GM12878 (cell line): ENCODE measurements around the gene RRBP1. TPM values are rescaled to one million over a fixed set of nuclear protein-coding genes. Genes with fewer than 3 reads are reported as not detected.

Source experiments
- ATAC-seq: fragments of 200-7000 bp; cut with Tn5 transposase; 3 replicates; pipeline ENCODE4 v1.9.1; 2020; ENCODE audit warnings: mild to moderate bottlenecking, moderate library complexity
- BruUV-seq: library from RNA; stranded (reverse); fragments of 400-500 nt; replicated peaks from 2 replicates; lab custom pipeline; 2021; lab: Mats Ljungman, UMichigan
- CTCF ChIA-PET: fragments of 300-600 bp; sonication (Branson Sonifier 250); formaldehyde crosslinking; extraction: SDS; loops from one replicate; lab custom pipeline; 2021; ENCODE audit warnings: inconsistent platforms; lab: Yijun Ruan, JAX
- POLR2A ChIA-PET: fragments of 350-600 bp; formaldehyde crosslinking; extraction: SDS; loops from one replicate; lab custom pipeline; 2021; ENCODE audit warnings: inconsistent platforms; lab: Charles Lee
- RAD21 ChIA-PET: fragments of 300-600 bp; sonication (Branson Sonifier 250); formaldehyde crosslinking; loops from one replicate; lab custom pipeline; 2023; ENCODE audit warnings: antibody characterized with exemption; ENCODE audit not compliant: unreplicated experiment; lab: Charles Lee
- SMC1A ChIA-PET: fragments of 300-600 bp; sonication (Branson Sonifier 250); formaldehyde crosslinking; loops from one replicate; lab custom pipeline; 2023; ENCODE audit not compliant: unreplicated experiment, uncharacterized antibody; lab: Charles Lee
- DNase-seq: peaks from one replicate; pipeline ENCODE4 v3.0.0-alpha.2; 2011; ENCODE audit warnings: low read depth, low spot score
- FAIRE-seq: peaks from 3 replicates; lab custom pipeline; 2011; peaks lifted over from hg19 to GRCh38; lab: Jason Lieb, UNC
- H2AFZ ChIP-seq: 2 replicates; pipeline ENCODE4 v1.6.0; 2011; ENCODE audit warnings: low read depth, low read length, control low read depth; ENCODE audit not compliant: control insufficient read depth
- H3K27ac ChIP-seq: 2 replicates; pipeline ENCODE4 v1.5.1; 2011; ENCODE audit warnings: control low read depth; ENCODE audit not compliant: control insufficient read depth, insufficient read depth
- H3K27me3 ChIP-seq, 2 experiments: replicated peaks in 1 of 2; 2 replicates each; pipeline versions ENCODE4 v1.6.0 to v1.6.1; 2011; ENCODE audit warnings: low read length in 1 of 2; ENCODE audit not compliant: control insufficient read depth in 2 of 2, insufficient read depth in 2 of 2
- H3K36me3 ChIP-seq, 2 experiments: 2 replicates each; pipeline ENCODE4 v1.5.1; 2011; ENCODE audit warnings: low read length in 1 of 2; ENCODE audit not compliant: control insufficient read depth in 2 of 2, insufficient read depth in 2 of 2
- H3K4me1 ChIP-seq: 2 replicates; pipeline ENCODE4 v1.6.1; 2011; ENCODE audit warnings: mild to moderate bottlenecking, low read length, moderate library complexity, mixed read lengths; ENCODE audit not compliant: control insufficient read depth, insufficient read depth
- H3K4me2 ChIP-seq: 2 replicates; pipeline ENCODE4 v1.6.0; 2011; ENCODE audit warnings: control low read depth; ENCODE audit not compliant: control insufficient read depth, insufficient read depth
- H3K4me3 ChIP-seq: fragments of 200-600 bp; sonication (generic); 2 replicates; pipeline ENCODE4 v1.5.1; 2016
- H3K79me2 ChIP-seq: 2 replicates; pipeline ENCODE4 v1.6.0; 2011; ENCODE audit warnings: low read length; ENCODE audit not compliant: control insufficient read depth, insufficient read depth
- H3K9ac ChIP-seq: 2 replicates; pipeline ENCODE4 v1.8.0; 2011; ENCODE audit warnings: low read length, control low read depth, mixed read lengths; ENCODE audit not compliant: control insufficient read depth, insufficient read depth
- H3K9me3 ChIP-seq: replicated peaks from 3 replicates; pipeline ENCODE4 v1.5.1; 2011; ENCODE audit warnings: mild to moderate bottlenecking, low read length; ENCODE audit not compliant: control insufficient read depth, insufficient read depth
- H4K20me1 ChIP-seq: 2 replicates; pipeline ENCODE4 v1.6.0; 2011; ENCODE audit not compliant: control insufficient read depth, insufficient read depth
- BHLHE40 ChIP-seq, 2 experiments: fragments of 450-650 bp in 1 of 2; IDR thresholded peaks; 2 replicates each; pipeline ENCODE4 v1.6.1; 2011 to 2017; ENCODE audit warnings: low read depth in 2 of 2, borderline replicate concordance in 1 of 2, improper control_type of control experiment in 1 of 2, low read length in 1 of 2, mild to moderate bottlenecking in 1 of 2
- E4F1 ChIP-seq: fragments of 450-650 bp; IDR thresholded peaks from 2 replicates; pipeline ENCODE4 v1.6.1; 2018; ENCODE audit warnings: borderline replicate concordance, mild to moderate bottlenecking; ENCODE audit not compliant: partially characterized antibody
- ELK1 ChIP-seq: IDR thresholded peaks from 2 replicates; pipeline ENCODE4 v1.6.1; 2012; ENCODE audit warnings: low read depth, low read length, improper control_type of control experiment
- IRF5 ChIP-seq: fragments of 450-650 bp; IDR thresholded peaks from 2 replicates; pipeline ENCODE4 v1.6.1; 2017; ENCODE audit warnings: borderline replicate concordance
- LARP7 ChIP-seq: fragments of 450-650 bp; IDR thresholded peaks from 2 replicates; pipeline ENCODE4 v1.6.1; 2017; ENCODE audit warnings: mild to moderate bottlenecking
- NFXL1 ChIP-seq: fragments of 450-650 bp; IDR thresholded peaks from 2 replicates; pipeline ENCODE4 v1.6.1; 2017; ENCODE audit warnings: antibody characterized with exemption, mild to moderate bottlenecking, borderline replicate concordance
- NFYA ChIP-seq: IDR thresholded peaks from 2 replicates; pipeline ENCODE4 v1.6.1; 2011; ENCODE audit warnings: low read depth, mild to moderate bottlenecking, low read length, improper control_type of control experiment, borderline replicate concordance
- NR2C1 ChIP-seq: fragments of 450-650 bp; IDR thresholded peaks from 2 replicates; pipeline ENCODE4 v1.6.1; 2017; ENCODE audit warnings: antibody characterized with exemption, mild to moderate bottlenecking, moderate library complexity
- PML ChIP-seq: IDR thresholded peaks from 2 replicates; pipeline ENCODE4 v1.6.1; 2012; ENCODE audit warnings: low read length, inconsistent platforms
- RB1 ChIP-seq: fragments of 450-650 bp; formaldehyde crosslinking; IDR thresholded peaks from 2 replicates; pipeline ENCODE4 v1.6.1; 2017; ENCODE audit warnings: mild to moderate bottlenecking, borderline replicate concordance
- SIN3A ChIP-seq: IDR thresholded peaks from 2 replicates; pipeline ENCODE4 v1.6.1; 2012; ENCODE audit warnings: low read depth, low read length, improper control_type of control experiment
- SKIL ChIP-seq: fragments of 450-650 bp; IDR thresholded peaks from 2 replicates; pipeline ENCODE4 v1.6.1; 2017; ENCODE audit warnings: mild to moderate bottlenecking, low read depth, inconsistent platforms; ENCODE audit not compliant: poor library complexity, severe bottlenecking
- SP1 ChIP-seq: IDR thresholded peaks from one replicate; pipeline ENCODE4 v1.6.1; 2011; ENCODE audit warnings: low read depth, low read length
- SPI1 ChIP-seq: IDR thresholded peaks from 2 replicates; pipeline ENCODE4 v1.6.1; 2011; ENCODE audit warnings: low read depth, mild to moderate bottlenecking, low read length, moderate library complexity, borderline replicate concordance; ENCODE audit not compliant: insufficient read depth
- STAT3 ChIP-seq: IDR thresholded peaks from 2 replicates; pipeline ENCODE4 v1.6.1; 2011; ENCODE audit warnings: low read depth, low read length, improper control_type of control experiment
- TCF12 ChIP-seq: IDR thresholded peaks from 2 replicates; pipeline ENCODE4 v1.6.1; 2011; ENCODE audit warnings: low read depth, mild to moderate bottlenecking, low read length
- WGBS: methylation state at CpG from one replicate; pipeline ENCODE4 v1.1.6; 2016; ENCODE audit warnings: low lambda C conversion rate; ENCODE audit not compliant: insufficient replicate concordance, insufficient coverage; ENCODE audit errors: missing lambda C conversion rate; 5-methylcytosine and 5-hydroxymethylcytosine counted together
- in situ Hi-C: fragments of 300-500 bp; cut with MboI; formaldehyde crosslinking; loops from 9 replicates; pipeline ENCODE4 v1.14.3; 2018; ENCODE audit warnings: mixed read lengths
- intact Hi-C: fragments of 100-400 bp; cut with micrococcal nuclease; formaldehyde crosslinking; loops from one replicate; pipeline ENCODE4 v1.14.2; 2022; ENCODE audit not compliant: unreplicated experiment
- polyA plus RNA-seq, 11 experiments: library from polyadenylated mRNA; depleted of rRNA in 4 of 11; unstranded in 6 of 11; stranded (reverse) in 5 of 11; fragments of >200 nt; fragmentation: Nextera tagmentation in 4 of 11; fragmentation: Illumina TruSeq in 1 of 11; extraction: Ambion mirVana in 4 of 11; extraction: Trizol in 1 of 11; gene quantifications; 1 replicate in 1 of 11; 2 replicates in 10 of 11; pipeline versions ENCODE4 v1.2.1 to v1.2.3, GENCODE V29; 2011 to 2016; ENCODE audit warnings: inconsistent platforms in 2 of 11, missing spikeins in 2 of 11, low read depth in 1 of 11
- total RNA-seq, 4 experiments: library from RNA; depleted of rRNA in 3 of 4; stranded (reverse); fragments of >200 nt in 3 of 4; fragmentation: Illumina TruSeq in 1 of 4; extraction: Trizol in 1 of 4; gene quantifications; 2 replicates each; pipeline versions ENCODE4 v1.2.1 to v1.2.3, GENCODE V29; 2013 to 2021

RRBP1 gene
- total and polyA plus RNA-seq, 10 of the 15 experiments (the other 5 are each of a cell fraction or from before 2014, with no cell fraction given), result 1.2 to 57.4 (median 24.6) TPM

GRCh38 chr20:17608701-17609497 lies 73.1 kb downstream of the RRBP1 start:
- no peak overlapping the region for H3K27ac ChIP-seq
- no peaks in the 10 kb centered on the region; a peak in 2 of 4 replicates for H3K36me3 ChIP-seq
- no peak overlapping the region for H3K4me3 ChIP-seq
- H3K4me1 ChIP-seq, result no peaks in the 10 kb centered on the region
- ATAC-seq (no peak), FAIRE-seq (no peak), DNase-seq (no peak)
- H4K20me1 ChIP-seq, result no peaks in the 10 kb centered on the region
- ChIA-PET RAD21 (interaction anchor here (1.9 kb wide), 1 partner anchor 38 kb away, joined by 5 read pairs; the partner anchor contains the start of gene DSTN), CTCF (interaction anchor here (0.6 to 2.2 kb wide), 2 partner anchors 10 to 14 kb away, joined by 3 to 6 read pairs; no protein-coding TSS in a partner anchor), SMC1A (no interaction called here), POLR2A (no interaction called here)
- intact Hi-C loops, result no loop called here
- H2AFZ ChIP-seq, result no peak overlapping the region
- no peak for TF ChIP-seq NFXL1
- no peak for TF ChIP-seq RB1
- no peak for TF ChIP-seq BHLHE40 (IDR thresholded peaks at IDR 0.05; ENCODE audit: borderline replicate concordance in 1 of 2, low read depth in 2 of 2, low read length in 1 of 2)
- no peak for TF ChIP-seq SKIL
- no peak for TF ChIP-seq E4F1
- no peak for TF ChIP-seq SIN3A
- no peak for TF ChIP-seq TCF12
- no peak for TF ChIP-seq ELK1
- TF ChIP-seq STAT3, result no peak
- TF ChIP-seq SP1, result no peak
- TF ChIP-seq SPI1, result no peak
- TF ChIP-seq IRF5, result no peak
- no peak for TF ChIP-seq LARP7
- TF ChIP-seq NFYA, result no peak
- TF ChIP-seq NR2C1, result no peak
- no peak for TF ChIP-seq PML
- H3K4me2 ChIP-seq, result no peak overlapping the region
- H3K27me3 ChIP-seq, result no peaks in the 10 kb centered on the region
- H3K9ac ChIP-seq, result no peak overlapping the region
- BruUV-seq, result no TSS peak
- 96% methylated on average over 3 of the region's 3 CpGs for WGBS
- in situ Hi-C loops, result no loop called here
- H3K79me2 ChIP-seq, result no peaks in the 10 kb centered on the region
- no peaks in the 10 kb centered on the region for H3K9me3 ChIP-seq
